RWPE2 (cell line): Measurements from ENCODE around the gene ELAVL3.

ENCODE experiments used
- ATAC-seq: fragments of 200-7000 bp; cut with Tn5 transposase; 3 replicates; pipeline ENCODE4 v1.9.1; 2021; ENCODE audit warnings: low read depth
- DNase-seq: peaks from one replicate; pipeline ENCODE4 v3.0.0-alpha.2; 2020; ENCODE audit warnings: low spot score
- H3K27ac ChIP-seq: fragments of 450-650 bp; 2 replicates; pipeline ENCODE4 v1.5.1; 2017; ENCODE audit warnings: mild to moderate bottlenecking; ENCODE audit not compliant: poor library complexity, severe bottlenecking
- H3K27me3 ChIP-seq: fragments of 250-450 bp; sonication (Bioruptor Pico); 2 replicates; pipeline ENCODE4 v1.5.1; 2021; ENCODE audit warnings: mild to moderate bottlenecking, moderate library complexity; ENCODE audit not compliant: insufficient read depth, poor library complexity, severe bottlenecking
- H3K36me3 ChIP-seq: fragments of 250-450 bp; sonication (Bioruptor Pico); 2 replicates; pipeline ENCODE4 v1.5.1; 2020; ENCODE audit warnings: low read depth, mild to moderate bottlenecking, moderate library complexity
- H3K4me1 ChIP-seq: fragments of 250-450 bp; sonication (Bioruptor Pico); 2 replicates; pipeline ENCODE4 v1.5.1; 2021; ENCODE audit warnings: mild to moderate bottlenecking, moderate library complexity; ENCODE audit not compliant: insufficient read depth, poor library complexity, severe bottlenecking
- H3K4me3 ChIP-seq: fragments of 250-450 bp; sonication (Bioruptor Pico); 2 replicates; pipeline ENCODE4 v1.5.1; 2021; ENCODE audit warnings: mild to moderate bottlenecking, moderate library complexity; ENCODE audit not compliant: severe bottlenecking
- H3K9me3 ChIP-seq: fragments of 250-450 bp; sonication (Bioruptor Pico); 2 replicates; pipeline ENCODE4 v1.5.1; 2021; ENCODE audit warnings: mild to moderate bottlenecking, moderate library complexity; ENCODE audit not compliant: severe bottlenecking
- TF ChIP-seq, protein P1 (sequence below): fragments of 450-650 bp; IDR thresholded peaks from one replicate; pipeline ENCODE4 v1.5.1; 2017; ENCODE audit warnings: mild to moderate bottlenecking, moderate library complexity; ENCODE audit not compliant: poor library complexity, severe bottlenecking

The ELAVL3 gene

DNA sequence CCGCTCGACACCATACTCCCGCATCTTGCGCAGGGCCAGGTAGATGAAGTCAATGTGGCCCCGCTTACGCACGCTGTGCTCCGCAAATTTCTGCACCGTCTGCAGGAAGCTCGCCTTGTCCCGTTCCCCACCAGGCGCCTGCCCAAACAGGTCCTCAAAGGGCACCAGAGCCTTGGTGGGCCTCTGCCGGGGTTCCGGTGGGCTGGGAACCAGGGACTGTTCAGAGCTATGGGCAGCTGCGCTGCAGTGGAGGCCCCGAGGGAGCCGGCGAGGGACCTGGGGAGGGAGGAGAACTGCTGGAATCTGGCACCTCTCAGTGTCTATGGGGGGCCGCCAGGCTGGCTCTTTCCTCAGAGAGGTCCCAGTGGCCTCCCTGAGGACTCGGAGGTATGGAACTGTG, 33.1 kb upstream of the ELAVL3 start:
- DNase-seq (no peak), ATAC-seq (no peak)
- TF ChIP-seq, protein P1, sequence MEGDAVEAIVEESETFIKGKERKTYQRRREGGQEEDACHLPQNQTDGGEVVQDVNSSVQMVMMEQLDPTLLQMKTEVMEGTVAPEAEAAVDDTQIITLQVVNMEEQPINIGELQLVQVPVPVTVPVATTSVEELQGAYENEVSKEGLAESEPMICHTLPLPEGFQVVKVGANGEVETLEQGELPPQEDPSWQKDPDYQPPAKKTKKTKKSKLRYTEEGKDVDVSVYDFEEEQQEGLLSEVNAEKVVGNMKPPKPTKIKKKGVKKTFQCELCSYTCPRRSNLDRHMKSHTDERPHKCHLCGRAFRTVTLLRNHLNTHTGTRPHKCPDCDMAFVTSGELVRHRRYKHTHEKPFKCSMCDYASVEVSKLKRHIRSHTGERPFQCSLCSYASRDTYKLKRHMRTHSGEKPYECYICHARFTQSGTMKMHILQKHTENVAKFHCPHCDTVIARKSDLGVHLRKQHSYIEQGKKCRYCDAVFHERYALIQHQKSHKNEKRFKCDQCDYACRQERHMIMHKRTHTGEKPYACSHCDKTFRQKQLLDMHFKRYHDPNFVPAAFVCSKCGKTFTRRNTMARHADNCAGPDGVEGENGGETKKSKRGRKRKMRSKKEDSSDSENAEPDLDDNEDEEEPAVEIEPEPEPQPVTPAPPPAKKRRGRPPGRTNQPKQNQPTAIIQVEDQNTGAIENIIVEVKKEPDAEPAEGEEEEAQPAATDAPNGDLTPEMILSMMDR = no peak
- peaks cover 10% of the 10 kb centered on the region for H3K36me3 ChIP-seq
- H3K4me1 ChIP-seq = no peaks in the 10 kb centered on the region
- no peaks in the 10 kb centered on the region for H3K27me3 ChIP-seq
- H3K27ac ChIP-seq = no peak overlapping the region
- H3K9me3 ChIP-seq = no peaks in the 10 kb centered on the region
- no peak overlapping the region for H3K4me3 ChIP-seq

DNA sequence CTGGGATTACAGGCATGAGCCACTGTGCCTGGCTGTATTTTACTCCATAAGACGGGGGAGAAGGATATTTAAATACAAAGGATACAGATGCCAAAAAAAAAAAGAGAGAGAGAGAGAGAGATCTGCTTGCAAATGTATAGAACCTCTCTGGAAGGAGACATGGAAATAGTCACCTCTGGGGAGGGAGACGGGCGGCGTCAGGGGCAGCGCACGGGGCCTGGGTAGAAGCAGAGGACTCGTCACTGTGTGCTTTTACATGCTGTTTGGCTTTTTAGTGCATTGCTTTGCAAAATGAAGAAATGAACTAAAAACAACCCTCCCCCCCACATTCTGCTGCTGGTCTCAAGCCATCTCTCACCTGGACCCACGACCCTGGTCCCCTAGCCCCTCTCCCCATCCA, 29.6 kb upstream of the ELAVL3 start:
- no peaks in the 10 kb centered on the region for H3K27me3 ChIP-seq
- H3K4me3 ChIP-seq = no peak overlapping the region
- TF ChIP-seq, protein P1 = no peak
- no peaks in the 10 kb centered on the region for H3K36me3 ChIP-seq
- no peak overlapping the region for H3K27ac ChIP-seq
- no peaks in the 10 kb centered on the region for H3K9me3 ChIP-seq
- DNase-seq (no peak), ATAC-seq (no peak)
- H3K4me1 ChIP-seq = no peaks in the 10 kb centered on the region

DNA sequence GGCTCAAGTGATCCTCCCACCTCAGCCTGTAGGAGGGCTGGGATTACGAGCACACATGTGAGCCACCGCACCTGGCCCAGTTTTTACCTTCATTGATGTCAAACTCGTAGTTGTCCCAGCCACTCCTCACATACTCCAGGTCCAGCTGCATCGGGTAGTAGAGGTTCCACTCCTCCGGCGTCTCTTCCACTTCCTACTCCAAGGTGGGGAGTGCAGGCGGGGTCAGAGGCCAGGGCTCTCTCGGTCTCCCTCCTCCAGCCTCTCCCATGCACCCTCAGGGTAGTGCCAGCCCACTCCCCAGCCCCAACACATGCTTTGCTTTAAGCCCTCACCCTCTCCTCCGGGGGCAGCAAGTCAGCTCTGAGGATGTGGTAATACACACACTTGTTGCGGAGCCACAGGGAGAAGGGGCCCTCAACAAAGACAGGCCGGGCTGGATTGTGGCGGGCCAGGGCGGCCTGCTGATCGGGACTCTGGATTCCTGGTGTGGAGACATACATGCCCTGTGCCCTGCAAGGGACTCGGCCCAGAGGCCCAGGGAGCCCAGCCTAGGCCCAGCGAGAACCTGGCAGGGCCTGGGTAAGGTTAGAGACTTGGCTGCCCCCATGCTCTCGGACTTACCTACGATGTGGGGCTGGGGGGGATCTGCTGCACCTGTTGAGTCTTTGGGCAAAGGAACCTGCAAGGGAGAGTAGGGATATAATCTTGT, 26.7 kb upstream of the ELAVL3 start:
- Histone ChIP-seq H3K36me3 (no peaks in the 10 kb centered on the region), H3K27ac (no peak overlapping the region), H3K4me3 (no peak overlapping the region), H3K4me1 (no peaks in the 10 kb centered on the region), H3K27me3 (no peaks in the 10 kb centered on the region), H3K9me3 (no peaks in the 10 kb centered on the region)
- no peak for DNase-seq
- ATAC-seq = no peak
- TF ChIP-seq, protein P1 = no peak

DNA sequence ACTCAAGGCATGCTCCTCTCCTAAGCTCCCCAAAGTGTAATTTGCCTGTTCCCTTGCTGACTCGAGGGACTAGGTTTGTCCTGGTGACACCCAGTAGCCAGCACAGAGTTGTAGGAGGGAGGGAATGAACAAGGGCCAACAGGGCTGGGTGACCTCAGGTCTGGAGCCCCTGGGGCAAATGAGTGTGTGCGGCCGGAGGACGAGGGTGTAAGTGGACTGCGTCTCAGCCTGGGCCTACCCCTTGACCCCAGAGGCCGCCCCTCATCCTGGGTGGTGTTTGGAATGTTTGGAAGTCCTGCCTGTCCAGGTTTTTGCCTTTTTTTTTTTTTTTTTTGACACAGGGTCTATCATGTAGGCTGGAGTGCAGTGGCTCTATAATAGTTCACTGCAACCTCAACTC, 26.1 kb upstream of the ELAVL3 start:
- Histone ChIP-seq H3K4me1 (no peaks in the 10 kb centered on the region), H3K9me3 (no peaks in the 10 kb centered on the region), H3K27ac (peak overlapping the region; percentile 68), H3K27me3 (no peaks in the 10 kb centered on the region), H3K4me3 (no peak overlapping the region), H3K36me3 (no peaks in the 10 kb centered on the region)
- DNase-seq (no peak), ATAC-seq (no peak)
- TF ChIP-seq, protein P1 = no peak

DNA sequence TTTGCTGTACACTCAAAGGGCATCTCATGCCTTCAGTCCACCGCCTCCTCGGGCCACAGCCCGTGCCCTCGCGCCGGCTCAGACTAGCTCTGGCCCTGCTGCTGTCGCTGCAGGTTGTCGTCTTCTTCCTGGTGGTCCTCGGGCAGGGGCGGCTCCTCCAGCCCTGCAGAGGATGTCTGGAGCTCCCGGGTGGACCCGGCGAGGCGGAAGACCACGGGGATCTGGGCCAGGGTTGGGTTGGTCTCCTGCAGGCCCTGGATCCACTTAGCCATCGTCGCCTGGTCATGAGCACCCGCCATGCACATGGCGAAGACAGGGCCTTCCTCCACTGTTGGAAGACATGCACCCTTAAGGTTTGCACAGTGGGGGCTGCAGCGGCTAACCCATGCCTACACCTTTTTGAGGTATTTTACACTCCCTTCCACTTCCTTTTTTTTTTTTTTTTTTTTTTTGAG, 25.3 kb upstream of the ELAVL3 start:
- H3K4me1 ChIP-seq = no peaks in the 10 kb centered on the region
- ATAC-seq (peak; percentile 31), DNase-seq (no peak)
- no peaks in the 10 kb centered on the region for H3K9me3 ChIP-seq
- peak overlapping the region; percentile 65 for H3K4me3 ChIP-seq
- H3K27ac ChIP-seq = peak overlapping the region; percentile 68
- H3K36me3 ChIP-seq = no peaks in the 10 kb centered on the region
- no peaks in the 10 kb centered on the region for H3K27me3 ChIP-seq
- TF ChIP-seq, protein P1 = no peak
